BJ (cell line): ENCODE results near the gene PARVA. TPM values are rescaled to one million over a fixed set of nuclear protein-coding genes. Genes with fewer than 3 reads are reported as not detected.

Experiments
- CTCF ChIA-PET: fragments of 350-600 bp; formaldehyde crosslinking; extraction: SDS; loops from one replicate; lab custom pipeline; 2021; ENCODE audit warnings: antibody characterized with exemption, inconsistent platforms; lab: Yijun Ruan, JAX
- POLR2A ChIA-PET: fragments of 300-600 bp; sonication (Branson Sonifier 250); formaldehyde crosslinking; extraction: SDS; loops from one replicate; lab custom pipeline; 2021; ENCODE audit warnings: antibody characterized with exemption; lab: Charles Lee
- DNase-seq: peaks from one replicate; pipeline ENCODE4 v3.0.0-alpha.2; 2011; ENCODE audit warnings: low read depth
- H3K27me3 ChIP-seq: 2 replicates; pipeline ENCODE4 v1.6.0; 2011; ENCODE audit warnings: low read length; ENCODE audit not compliant: control insufficient read depth, insufficient read depth
- H3K36me3 ChIP-seq: 2 replicates; pipeline ENCODE4 v1.5.1; 2011; ENCODE audit warnings: low read length; ENCODE audit not compliant: control insufficient read depth, insufficient read depth
- H3K4me3 ChIP-seq: 2 replicates; pipeline ENCODE4 v1.5.1; 2011; ENCODE audit warnings: low read depth, mild to moderate bottlenecking, control low read depth, low read length
- polyA plus RNA-seq: library from polyadenylated mRNA; depleted of rRNA; stranded (reverse); fragments of >200 nt; gene quantifications from 2 replicates; pipeline ENCODE4 v1.2.3, GENCODE V29; 2011
- TF ChIP-seq, protein P1 (sequence below): IDR thresholded peaks from 2 replicates; pipeline ENCODE4 v1.5.1; 2011; ENCODE audit warnings: low read depth, mild to moderate bottlenecking, control low read depth, inconsistent platforms, low read length, moderate library complexity; ENCODE audit not compliant: insufficient read depth

PARVA gene
- polyA plus RNA-seq, 1 experiment: 143 TPM

DNA sequence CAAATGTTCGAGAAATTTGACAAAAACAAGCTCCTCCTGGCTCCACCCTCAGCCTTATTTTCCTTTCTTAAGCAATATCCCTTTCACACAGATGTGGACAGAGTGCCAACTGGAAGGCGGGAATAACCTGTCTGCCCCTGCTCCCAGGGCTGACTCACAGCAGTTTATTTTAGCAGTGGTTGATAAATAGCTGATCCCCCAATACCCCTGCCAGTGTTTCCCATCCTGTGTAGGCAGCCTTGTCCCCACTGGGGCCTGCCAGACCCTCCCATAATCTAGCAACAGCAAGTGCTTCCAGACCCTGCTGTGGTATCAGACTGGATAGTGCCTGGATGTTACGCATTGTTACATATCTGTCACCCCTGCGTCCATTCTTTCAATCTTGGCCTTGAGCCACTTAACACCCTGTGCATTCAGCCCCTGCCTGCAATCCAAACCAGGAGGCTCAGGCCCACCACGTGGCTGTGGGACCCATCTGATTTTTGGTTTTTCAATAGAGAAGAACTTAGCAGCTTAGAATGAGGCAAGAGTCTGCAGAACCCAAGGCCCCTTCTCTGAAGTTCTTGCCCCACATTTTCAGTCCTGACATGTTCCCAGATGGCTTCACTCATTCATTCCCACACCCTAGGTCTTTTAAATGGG is 53.7 kb downstream of the PARVA start:
- DNase-seq: peak; percentile 59
- Histone ChIP-seq H3K27me3 (no peaks in the 10 kb centered on the region), H3K4me3 (no peak overlapping the region), H3K36me3 (peaks cover 5% of the 10 kb centered on the region)
- TF ChIP-seq, protein P1, sequence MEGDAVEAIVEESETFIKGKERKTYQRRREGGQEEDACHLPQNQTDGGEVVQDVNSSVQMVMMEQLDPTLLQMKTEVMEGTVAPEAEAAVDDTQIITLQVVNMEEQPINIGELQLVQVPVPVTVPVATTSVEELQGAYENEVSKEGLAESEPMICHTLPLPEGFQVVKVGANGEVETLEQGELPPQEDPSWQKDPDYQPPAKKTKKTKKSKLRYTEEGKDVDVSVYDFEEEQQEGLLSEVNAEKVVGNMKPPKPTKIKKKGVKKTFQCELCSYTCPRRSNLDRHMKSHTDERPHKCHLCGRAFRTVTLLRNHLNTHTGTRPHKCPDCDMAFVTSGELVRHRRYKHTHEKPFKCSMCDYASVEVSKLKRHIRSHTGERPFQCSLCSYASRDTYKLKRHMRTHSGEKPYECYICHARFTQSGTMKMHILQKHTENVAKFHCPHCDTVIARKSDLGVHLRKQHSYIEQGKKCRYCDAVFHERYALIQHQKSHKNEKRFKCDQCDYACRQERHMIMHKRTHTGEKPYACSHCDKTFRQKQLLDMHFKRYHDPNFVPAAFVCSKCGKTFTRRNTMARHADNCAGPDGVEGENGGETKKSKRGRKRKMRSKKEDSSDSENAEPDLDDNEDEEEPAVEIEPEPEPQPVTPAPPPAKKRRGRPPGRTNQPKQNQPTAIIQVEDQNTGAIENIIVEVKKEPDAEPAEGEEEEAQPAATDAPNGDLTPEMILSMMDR: no peak
- CTCF ChIA-PET: interaction anchor here (1.1 to 1.3 kb wide), 3 partner anchors 13 to 100 kb away, joined by 3 to 4 read pairs (median 4); no protein-coding TSS in a partner anchor
- POLR2A ChIA-PET: interaction anchor here (0.5 to 0.9 kb wide), 5 partner anchors 11 to 176 kb away, joined by 3 to 4 read pairs (median 4); no protein-coding TSS in a partner anchor

- no peak for DNase-seq
- CTCF ChIA-PET: interaction anchor here (0.6 to 1.3 kb wide), 4 partner anchors 10 to 101 kb away, joined by 3 to 5 read pairs (median 4); no protein-coding TSS in a partner anchor
- Histone ChIP-seq H3K27me3 (no peaks in the 10 kb centered on the region), H3K4me3 (no peak overlapping the region), H3K36me3 (peaks cover 5% of the 10 kb centered on the region)
- POLR2A ChIA-PET: interaction anchor here (1.7 kb wide), 1 partner anchor 14 kb away, joined by 4 read pairs; no protein-coding TSS in a partner anchor
- TF ChIP-seq, protein P1: no peak
Observed at GRCh38 chr11:12432507-12432906, 55.1 kb downstream of the PARVA start.

DNA sequence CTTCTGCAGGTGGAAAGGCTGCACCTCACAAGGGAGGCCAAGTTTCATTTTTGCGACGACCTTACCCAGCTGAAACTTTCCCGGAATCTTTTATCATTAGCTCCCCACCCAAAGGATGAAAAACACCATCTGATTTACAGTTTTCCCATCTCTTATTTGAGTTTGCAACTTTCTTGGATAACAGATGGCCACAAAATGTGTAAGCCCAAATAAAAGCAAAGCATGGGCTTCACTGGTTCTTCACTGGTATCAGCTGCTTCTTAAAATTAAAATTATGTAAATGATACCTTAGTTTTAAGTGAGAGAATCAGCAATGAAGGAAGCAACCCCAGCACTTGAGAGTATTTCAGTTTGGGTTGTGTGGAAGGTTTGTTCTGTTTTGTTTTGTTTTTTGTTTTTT is 55.8 kb downstream of the PARVA start:
- DNase-seq: no peak
- Histone ChIP-seq H3K27me3 (no peaks in the 10 kb centered on the region), H3K36me3 (0 out of 2 replicates have a peak, but pooled peaks cover 1% of the 10 kb centered on the region), H3K4me3 (no peak overlapping the region)
- POLR2A ChIA-PET: interaction anchor here (0.6 to 1.7 kb wide), 2 partner anchors 15 to 94 kb away, joined by 4 to 5 read pairs; no protein-coding TSS in a partner anchor
- TF ChIP-seq, protein P1: no peak
- CTCF ChIA-PET: interaction anchor here (0.6 to 1.7 kb wide), 5 partner anchors 10 to 52 kb away, joined by 3 to 5 read pairs (median 3); no protein-coding TSS in a partner anchor

- TF ChIP-seq, protein P1: no peak
- no peaks in the 10 kb centered on the region for H3K27me3 ChIP-seq
- peak; percentile 90 for DNase-seq
- POLR2A ChIA-PET: interaction anchor here (0.6 to 1.7 kb wide), 5 partner anchors 15 to 114 kb away, joined by 4 to 9 read pairs (median 4); no protein-coding TSS in a partner anchor
- 0 out of 2 replicates have a peak, but pooled peaks cover 1% of the 10 kb centered on the region for H3K36me3 ChIP-seq
- H3K4me3 ChIP-seq: no peak overlapping the region
- CTCF ChIA-PET: interaction anchor here (0.8 to 1.7 kb wide), 4 partner anchors 11 to 52 kb away, joined by 3 to 5 read pairs (median 3); no protein-coding TSS in a partner anchor
Observed at GRCh38 chr11:12433571-12434324, 56.4 kb downstream of the PARVA start.
